Ishikawa (cell line): ENCODE results near the gene PEMT.

Experiments used
- CEBPB ChIP-seq: IDR thresholded peaks from 2 replicates; pipeline ENCODE4 v1.6.1; 2012
- CREB1 ChIP-seq: IDR thresholded peaks from 2 replicates; pipeline ENCODE4 v1.6.1; 2012; ENCODE audit warnings: low read depth
- EGR1 ChIP-seq: IDR thresholded peaks from 2 replicates; pipeline ENCODE4 v1.6.1; 2012
- EP300 ChIP-seq: IDR thresholded peaks from 2 replicates; pipeline ENCODE4 v1.6.1; 2012; ENCODE audit warnings: borderline replicate concordance
- FOXM1 ChIP-seq: IDR thresholded peaks from 2 replicates; pipeline ENCODE4 v1.6.1; 2012; ENCODE audit warnings: low read depth, borderline replicate concordance
- MAX ChIP-seq: IDR thresholded peaks from 2 replicates; pipeline ENCODE4 v1.6.1; 2012
- NFIC ChIP-seq: IDR thresholded peaks from 2 replicates; pipeline ENCODE4 v1.6.1; 2012
- RAD21 ChIP-seq: IDR thresholded peaks from 2 replicates; pipeline ENCODE4 v1.6.1; 2012; ENCODE audit warnings: low read depth
- REST ChIP-seq: IDR thresholded peaks from 2 replicates; pipeline ENCODE4 v1.6.1; 2012; ENCODE audit warnings: low read depth, mild to moderate bottlenecking
- TAF1 ChIP-seq: IDR thresholded peaks from 2 replicates; pipeline ENCODE4 v1.6.1; 2012; ENCODE audit warnings: low read depth, mild to moderate bottlenecking
- TCF12 ChIP-seq: IDR thresholded peaks from 2 replicates; pipeline ENCODE4 v1.6.1; 2012; ENCODE audit warnings: low read depth
- TEAD4 ChIP-seq: IDR thresholded peaks from 2 replicates; pipeline ENCODE4 v1.6.1; 2012
- USF1 ChIP-seq: IDR thresholded peaks from 2 replicates; pipeline ENCODE4 v1.6.1; 2012
- YY1 ChIP-seq: IDR thresholded peaks from 2 replicates; pipeline ENCODE4 v1.6.1; 2012; ENCODE audit warnings: low read depth
- ZBTB7A ChIP-seq: IDR thresholded peaks from 2 replicates; pipeline ENCODE4 v1.6.1; 2012; ENCODE audit warnings: low read depth

Gene PEMT

GRCh38 chr17:17570140-17570797, 21.2 kb downstream of the PEMT start:
- TF ChIP-seq RAD21 (peak; percentile 80), CREB1 (no peak), FOXM1 (no peak)

GRCh38 chr17:17569691-17570090, 21.8 kb downstream of the PEMT start:
- TF ChIP-seq REST = no peak
- no peak for TF ChIP-seq TAF1
- TF ChIP-seq NFIC = no peak
- TF ChIP-seq ZBTB7A = no peak
- no peak for TF ChIP-seq FOXM1
- no peak for TF ChIP-seq TEAD4
- TF ChIP-seq CEBPB = no peak
- no peak for TF ChIP-seq EP300
- TF ChIP-seq YY1 = no peak
- TF ChIP-seq TCF12 = no peak

GRCh38 chr17:17568772-17569195, 22.7 kb downstream of the PEMT start:
- TF ChIP-seq NFIC (no peak), RAD21 (peak; percentile 93), MAX (no peak)

- no peak for TF ChIP-seq FOXM1
- no peak for TF ChIP-seq CEBPB
- no peak for TF ChIP-seq TAF1
- no peak for TF ChIP-seq ZBTB7A
Observed at GRCh38 chr17:17567631-17568030, 23.9 kb downstream of the PEMT start.

GRCh38 chr17:17566896-17567513, 24.5 kb downstream of the PEMT start:
- TF ChIP-seq YY1 = no peak
- TF ChIP-seq REST = no peak
- no peak for TF ChIP-seq MAX
- no peak for TF ChIP-seq CREB1
- no peak for TF ChIP-seq TAF1
- no peak for TF ChIP-seq RAD21
- no peak for TF ChIP-seq EP300
- TF ChIP-seq USF1 = no peak
- TF ChIP-seq FOXM1 = no peak
- no peak for TF ChIP-seq TEAD4
- no peak for TF ChIP-seq NFIC
- no peak for TF ChIP-seq ZBTB7A
- TF ChIP-seq EGR1 = no peak
- TF ChIP-seq CEBPB = no peak
- TF ChIP-seq TCF12 = no peak

GRCh38 chr17:17565471-17566339, 25.8 kb downstream of the PEMT start:
- TF ChIP-seq USF1 (no peak), REST (no peak), EGR1 (no peak), TAF1 (no peak), CEBPB (no peak), FOXM1 (no peak)
